SH-SY5Y (cell line): ENCODE data around the gene OR3A2.

Experiments used
- GATA2 ChIP-seq: IDR thresholded peaks from 2 replicates; pipeline ENCODE4 v1.6.1; 2011; ENCODE audit warnings: mild to moderate bottlenecking, low read depth, low read length
- GATA3 ChIP-seq: IDR thresholded peaks from 2 replicates; pipeline ENCODE4 v1.6.1; 2011; ENCODE audit warnings: low read depth, mild to moderate bottlenecking, low read length, moderate library complexity

DNA sequence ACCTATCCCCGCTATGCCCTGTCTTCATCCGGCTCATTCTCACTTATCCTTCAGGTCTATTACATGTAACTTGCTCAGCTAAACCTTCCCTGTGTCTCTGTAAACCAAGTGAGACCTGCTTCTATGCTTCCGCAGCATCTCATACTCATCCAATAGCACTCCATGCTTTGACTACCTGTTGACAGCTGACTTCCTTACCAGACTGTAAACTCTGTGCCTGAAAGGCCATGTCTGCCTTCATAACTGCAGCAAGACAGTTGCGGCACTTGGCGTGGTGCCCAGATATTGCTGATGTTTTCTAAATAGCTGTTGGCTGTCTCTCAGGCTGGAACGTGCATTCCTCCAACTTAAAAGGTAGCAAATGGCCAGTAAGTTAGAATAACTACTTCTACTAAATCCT is 13.9 kb upstream of the OR3A2 start:
- no peak for TF ChIP-seq GATA3
- TF ChIP-seq GATA2 = no peak
